Measurements from ENCODE around the gene ADD1. TPM values are rescaled to one million over a fixed set of nuclear protein-coding genes. Genes with fewer than 3 reads are reported as not detected.

Gene ADD1
- polyA plus RNA-seq, 1 donor (not counting 4 experiments of a cell fraction or from before 2014, with no cell fraction given) = 109 TPM

DNA sequence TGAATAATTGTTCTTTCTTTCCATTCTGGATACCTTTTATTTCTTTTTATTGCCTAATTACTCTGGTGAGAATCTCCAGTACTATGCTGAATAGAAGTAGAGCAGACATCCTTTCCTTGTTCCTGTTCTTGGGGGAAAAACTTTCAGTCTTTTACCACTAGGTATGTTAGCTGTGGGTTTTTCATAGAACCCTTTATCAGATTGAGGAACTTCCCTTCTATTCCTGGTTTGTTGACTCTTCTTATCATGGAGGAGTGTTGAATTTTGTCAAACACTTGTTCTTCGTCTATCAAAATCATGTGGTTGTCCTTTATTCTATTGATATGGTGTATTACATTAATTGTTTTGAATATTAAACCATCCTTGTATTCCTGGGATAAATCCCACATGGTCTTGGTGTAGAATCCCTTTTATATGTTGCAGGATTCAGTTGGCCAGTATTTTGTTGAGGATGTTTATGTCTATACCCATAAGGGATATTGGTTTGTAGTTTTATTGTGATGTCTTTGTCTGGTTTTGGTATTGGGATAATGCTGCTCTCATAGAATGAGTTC, 27.2 kb upstream of the ADD1 start:
- no peak for TF ChIP-seq EZH2 (IDR thresholded peaks at IDR 0.05; ENCODE audit: low read length)
- TF ChIP-seq, protein P1, sequence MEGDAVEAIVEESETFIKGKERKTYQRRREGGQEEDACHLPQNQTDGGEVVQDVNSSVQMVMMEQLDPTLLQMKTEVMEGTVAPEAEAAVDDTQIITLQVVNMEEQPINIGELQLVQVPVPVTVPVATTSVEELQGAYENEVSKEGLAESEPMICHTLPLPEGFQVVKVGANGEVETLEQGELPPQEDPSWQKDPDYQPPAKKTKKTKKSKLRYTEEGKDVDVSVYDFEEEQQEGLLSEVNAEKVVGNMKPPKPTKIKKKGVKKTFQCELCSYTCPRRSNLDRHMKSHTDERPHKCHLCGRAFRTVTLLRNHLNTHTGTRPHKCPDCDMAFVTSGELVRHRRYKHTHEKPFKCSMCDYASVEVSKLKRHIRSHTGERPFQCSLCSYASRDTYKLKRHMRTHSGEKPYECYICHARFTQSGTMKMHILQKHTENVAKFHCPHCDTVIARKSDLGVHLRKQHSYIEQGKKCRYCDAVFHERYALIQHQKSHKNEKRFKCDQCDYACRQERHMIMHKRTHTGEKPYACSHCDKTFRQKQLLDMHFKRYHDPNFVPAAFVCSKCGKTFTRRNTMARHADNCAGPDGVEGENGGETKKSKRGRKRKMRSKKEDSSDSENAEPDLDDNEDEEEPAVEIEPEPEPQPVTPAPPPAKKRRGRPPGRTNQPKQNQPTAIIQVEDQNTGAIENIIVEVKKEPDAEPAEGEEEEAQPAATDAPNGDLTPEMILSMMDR (optimal IDR thresholded peaks at IDR 0.05 in 1 of 3, IDR thresholded peaks at IDR 0.05 in 1 of 3, conservative IDR thresholded peaks at IDR 0.05 in 1 of 3; ENCODE audit: extremely low read depth in 1 of 3, insufficient read depth in 2 of 3, low read length in 3 of 3) = no peak
- Histone ChIP-seq H3K9me1 (ENCODE audit: control insufficient read depth, extremely low read depth, insufficient read depth, low read length) (no peaks in the 10 kb centered on the region), H3K79me2 (ENCODE audit: control insufficient read depth, insufficient read depth, low read length) (no peaks in the 10 kb centered on the region), H3K27ac (ENCODE audit: control insufficient read depth, insufficient read depth, low read length) (no peak overlapping the region), H2AFZ (ENCODE audit: control insufficient read depth, low read length) (no peak overlapping the region), H3K36me3 (ENCODE audit: control insufficient read depth in 2 of 2, extremely low read depth in 1 of 2, insufficient read depth in 2 of 2, low read length in 2 of 2) (peaks cover 0 to 9% of the 10 kb centered on the region in 2 experiments), H3K9ac (ENCODE audit: control insufficient read depth, extremely low read depth, insufficient read depth, low read length) (no peak overlapping the region), H3K9me3 (ENCODE audit: control insufficient read depth, low read depth, low read length) (no peaks in the 10 kb centered on the region), H3K4me3 (ENCODE audit: control insufficient read depth in 2 of 3, extremely low read depth in 1 of 3, insufficient read depth in 2 of 3, low read depth in 1 of 3, low read length in 3 of 3) (no peak overlapping the region), H3K4me2 (ENCODE audit: control insufficient read depth, extremely low read depth, insufficient read depth, low read depth, low read length) (no peak overlapping the region), H4K20me1 (ENCODE audit: control insufficient read depth, extremely low read depth, insufficient read depth, low read length) (no peaks in the 10 kb centered on the region), H3K4me1 (ENCODE audit: control insufficient read depth, extremely low read depth, insufficient read depth, low read length) (peaks cover 7% of the 10 kb centered on the region), H3K27me3 (ENCODE audit: control insufficient read depth, extremely low read depth, insufficient read depth, low read length) (peaks cover 3% of the 10 kb centered on the region)
- FAIRE-seq = no peak
- dilution Hi-C loops (cut with MboI; ENCODE audit: extremely low pct_ligation_motif_present, low sequenced_read_pairs) = no loop called here
- no peak for DNase-seq (ENCODE audit: low read depth, low spot score)

DNA sequence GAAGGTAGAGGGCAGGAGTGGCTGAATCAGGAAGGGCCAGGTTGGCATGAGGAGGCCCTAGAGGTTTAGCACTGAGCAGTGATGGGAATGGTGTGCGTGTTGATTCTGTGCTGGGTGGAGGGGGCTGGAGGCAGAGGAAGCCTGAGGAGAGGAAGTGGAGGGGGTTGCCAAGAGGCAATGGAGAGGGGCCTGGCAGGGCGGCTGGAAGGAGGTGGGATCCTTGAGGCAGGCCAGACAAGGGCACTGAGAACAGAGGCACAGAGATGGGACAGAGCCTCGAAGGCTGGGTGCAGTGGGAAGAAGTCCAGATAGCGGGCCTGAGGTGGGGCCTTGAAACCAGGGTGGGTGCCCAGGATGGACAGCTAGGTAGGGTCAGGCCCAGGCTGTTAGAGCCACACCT, 26.5 kb upstream of the ADD1 start:
- FAIRE-seq (no peak), DNase-seq (ENCODE audit: low read depth, low spot score) (no peak)
- no peaks in the 10 kb centered on the region for H3K79me2 ChIP-seq (ENCODE audit: control insufficient read depth, insufficient read depth, low read length)
- dilution Hi-C loops (cut with MboI; ENCODE audit: extremely low pct_ligation_motif_present, low sequenced_read_pairs) = no loop called here
- TF ChIP-seq, protein P1 (optimal IDR thresholded peaks at IDR 0.05 in 1 of 3, IDR thresholded peaks at IDR 0.05 in 1 of 3, conservative IDR thresholded peaks at IDR 0.05 in 1 of 3; ENCODE audit: extremely low read depth in 1 of 3, insufficient read depth in 2 of 3, low read length in 3 of 3) = no peak
- no peak for TF ChIP-seq EZH2 (IDR thresholded peaks at IDR 0.05; ENCODE audit: low read length)
- no peak overlapping the region for H3K4me2 ChIP-seq (ENCODE audit: control insufficient read depth, extremely low read depth, insufficient read depth, low read depth, low read length)
- H3K4me1 ChIP-seq (ENCODE audit: control insufficient read depth, extremely low read depth, insufficient read depth, low read length) = peaks cover 3% of the 10 kb centered on the region
- H3K4me3 ChIP-seq (ENCODE audit: control insufficient read depth in 2 of 3, extremely low read depth in 1 of 3, insufficient read depth in 2 of 3, low read depth in 1 of 3, low read length in 3 of 3) = no peak overlapping the region
- H4K20me1 ChIP-seq (ENCODE audit: control insufficient read depth, extremely low read depth, insufficient read depth, low read length) = no peaks in the 10 kb centered on the region
- peaks cover 3% of the 10 kb centered on the region for H3K27me3 ChIP-seq (ENCODE audit: control insufficient read depth, extremely low read depth, insufficient read depth, low read length)
- no peak overlapping the region for H2AFZ ChIP-seq (ENCODE audit: control insufficient read depth, low read length)
- H3K9ac ChIP-seq (ENCODE audit: control insufficient read depth, extremely low read depth, insufficient read depth, low read length) = no peak overlapping the region
- H3K9me1 ChIP-seq (ENCODE audit: control insufficient read depth, extremely low read depth, insufficient read depth, low read length) = no peaks in the 10 kb centered on the region
- no peak overlapping the region for H3K27ac ChIP-seq (ENCODE audit: control insufficient read depth, insufficient read depth, low read length)
- no peaks in the 10 kb centered on the region for H3K9me3 ChIP-seq (ENCODE audit: control insufficient read depth, low read depth, low read length)
- peaks cover 0 to 9% of the 10 kb centered on the region in 2 experiments for H3K36me3 ChIP-seq (ENCODE audit: control insufficient read depth in 2 of 2, extremely low read depth in 1 of 2, insufficient read depth in 2 of 2, low read length in 2 of 2)
